ENCODE measurements around the gene WWTR1.

Gene WWTR1

DNA sequence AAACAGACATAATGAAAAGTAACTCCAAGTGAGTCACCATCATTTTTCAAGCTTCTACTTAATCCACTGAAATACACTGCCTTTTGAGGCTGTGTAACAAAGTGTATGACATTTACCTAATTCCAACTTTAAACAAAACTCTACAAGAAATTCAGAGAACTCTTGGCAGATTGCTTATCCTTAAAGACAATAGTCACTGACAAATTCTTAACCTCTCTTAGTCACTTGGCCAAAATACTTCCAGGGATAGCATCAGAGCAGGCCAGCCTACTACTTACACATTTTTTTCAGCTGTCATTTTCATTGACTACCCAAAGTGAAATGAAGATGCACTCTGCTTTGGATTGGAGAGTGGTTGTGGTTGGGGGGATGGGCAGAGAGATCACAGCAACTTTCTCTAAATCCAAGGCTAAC is 3.6 kb downstream of the WWTR1 start:
- DNase-seq, result no peak

DNA sequence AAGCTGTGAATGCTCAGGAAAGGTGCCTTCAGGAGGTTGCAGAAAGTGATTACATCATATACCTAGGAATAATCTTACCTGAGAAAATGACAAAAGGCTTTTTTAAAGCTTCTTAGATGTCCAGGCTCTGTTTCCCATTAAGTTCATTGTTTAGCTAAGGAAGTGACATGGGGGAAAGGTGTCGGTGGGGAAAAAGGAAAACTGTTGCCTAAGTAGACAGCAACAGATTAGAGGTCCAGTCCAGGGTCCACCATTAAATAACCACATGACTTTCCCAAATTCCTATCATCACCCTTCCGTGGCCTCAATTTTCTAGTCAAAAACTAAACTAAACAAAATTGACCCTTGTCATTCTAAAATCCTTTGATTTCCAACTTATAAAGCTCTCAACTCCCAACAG is 4.3 kb downstream of the WWTR1 start:
- DNase-seq, result no peak

DNA sequence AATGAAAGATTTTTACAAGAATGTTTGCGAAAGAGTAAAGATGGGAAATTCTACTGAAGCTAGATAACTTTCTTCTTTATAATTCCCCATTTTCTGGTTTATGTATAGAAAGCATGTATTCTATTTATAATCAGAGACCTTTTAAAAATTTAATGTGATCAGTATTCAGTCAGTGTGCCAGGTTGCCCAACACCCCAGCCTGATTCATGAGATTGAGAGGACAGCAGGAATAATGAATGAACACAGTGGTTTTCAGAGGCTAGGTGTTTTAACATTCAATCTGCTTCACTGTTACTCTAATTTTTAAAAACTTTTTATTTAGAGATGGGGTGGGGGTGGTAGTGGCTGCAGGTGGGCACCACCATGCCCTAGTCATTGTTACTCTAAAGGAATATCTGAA is 4.7 kb downstream of the WWTR1 start:
- DNase-seq, result no peak

DNA sequence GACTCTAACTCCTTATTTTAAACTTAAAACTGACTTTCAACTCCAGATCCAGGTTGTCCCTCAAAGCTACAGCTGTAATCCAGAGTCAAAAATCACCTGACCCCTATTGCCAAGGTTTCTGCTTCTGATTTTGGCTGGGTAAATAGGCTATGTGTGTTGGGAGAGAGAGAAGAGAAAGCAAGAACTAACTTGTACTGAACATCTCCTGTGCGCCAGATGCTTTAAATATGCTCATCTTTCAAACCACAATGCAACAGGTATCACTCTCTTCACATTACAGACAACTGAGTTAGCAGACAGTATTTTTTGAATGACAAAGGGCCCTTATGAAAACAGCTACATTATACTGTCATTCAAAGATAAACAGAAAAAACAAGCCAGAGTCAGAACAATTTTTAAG is 7.0 kb downstream of the WWTR1 start:
- no peak for DNase-seq

DNA sequence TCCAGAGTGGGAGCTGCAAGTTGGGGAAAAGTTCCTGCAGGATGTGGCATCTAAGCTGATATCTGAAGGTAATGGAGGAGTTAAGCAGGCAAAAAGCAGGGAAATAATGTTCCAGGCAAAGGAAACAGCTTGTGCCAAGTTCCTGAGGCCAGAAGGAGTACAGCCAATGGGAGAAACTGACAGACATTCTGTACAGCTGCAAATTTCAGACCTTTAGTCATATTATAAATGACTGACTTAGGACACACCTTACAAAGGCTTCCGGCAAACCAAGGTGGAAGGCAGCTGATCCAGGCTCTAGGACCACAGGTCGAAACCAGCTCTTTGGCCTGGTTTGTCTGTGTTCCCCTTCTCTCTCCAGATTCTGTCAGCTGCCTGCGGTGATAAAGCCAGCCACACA is 9.3 kb downstream of the WWTR1 start:
- no peak for DNase-seq

DNA sequence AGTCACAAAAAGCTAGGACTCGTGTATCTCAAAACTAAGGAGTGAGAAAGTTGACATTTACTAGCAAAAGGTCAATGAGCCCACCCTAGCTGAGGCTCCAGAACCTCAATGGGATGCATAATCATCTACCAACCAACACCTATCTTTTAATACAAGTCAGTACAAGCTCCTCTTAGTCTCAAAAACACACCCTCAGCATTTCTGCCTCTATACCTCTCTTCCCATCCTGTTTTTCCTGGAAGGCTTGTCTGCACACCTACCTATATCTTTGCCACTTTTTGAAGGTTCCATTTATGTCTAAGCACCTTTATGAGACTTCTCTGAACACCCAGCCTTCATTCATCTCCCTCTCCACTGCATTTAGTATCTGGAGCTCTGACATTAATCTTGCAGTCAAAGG is 10.0 kb downstream of the WWTR1 start:
- no peak for DNase-seq

DNA sequence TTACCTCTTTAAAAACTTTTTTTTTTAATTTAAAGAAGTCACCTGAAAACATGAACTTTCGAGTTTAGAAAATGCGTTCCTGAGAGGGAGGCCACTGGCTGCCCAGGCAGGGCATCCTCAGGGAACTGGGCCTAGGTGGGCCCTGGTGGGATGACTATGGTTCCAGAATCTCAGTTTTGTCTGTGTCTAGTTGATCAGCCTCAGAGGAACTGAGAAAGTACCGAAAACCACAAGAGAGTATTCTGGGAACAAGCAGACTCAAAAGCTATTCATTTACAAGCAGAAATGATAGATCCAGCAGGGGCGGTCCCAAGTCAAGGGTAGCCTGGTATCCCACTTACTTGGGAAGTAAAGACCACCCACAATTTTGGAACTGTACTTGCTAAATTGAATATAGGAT is 10.5 kb downstream of the WWTR1 start:
- no peak for DNase-seq

DNA sequence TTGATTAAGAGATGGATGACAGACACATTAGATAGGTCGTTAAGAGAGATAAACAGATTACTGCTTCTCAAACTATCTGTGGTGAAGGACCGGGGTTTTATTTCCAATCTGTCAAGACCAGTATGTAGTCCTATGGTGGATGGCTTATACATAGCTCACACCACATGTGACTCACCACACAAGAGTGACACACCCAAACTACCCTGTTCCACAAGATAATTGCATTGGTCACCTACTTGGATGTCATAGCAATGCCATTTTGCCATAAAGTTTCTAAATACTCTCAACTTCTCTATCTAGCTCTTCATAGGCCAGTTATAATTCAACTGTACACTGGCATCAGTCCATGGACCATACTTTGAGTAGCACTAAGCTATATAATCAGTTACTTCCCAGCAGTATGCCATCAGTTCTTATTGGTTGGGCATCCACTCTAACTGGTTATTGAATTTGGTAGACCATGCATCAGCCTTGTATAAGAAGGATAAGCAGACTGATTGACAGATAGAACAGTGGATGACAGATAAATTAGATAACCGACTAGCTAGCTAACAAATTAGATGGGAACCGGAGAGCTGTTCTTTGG is 11.6 kb downstream of the WWTR1 start:
- DNase-seq, result no peak

DNA sequence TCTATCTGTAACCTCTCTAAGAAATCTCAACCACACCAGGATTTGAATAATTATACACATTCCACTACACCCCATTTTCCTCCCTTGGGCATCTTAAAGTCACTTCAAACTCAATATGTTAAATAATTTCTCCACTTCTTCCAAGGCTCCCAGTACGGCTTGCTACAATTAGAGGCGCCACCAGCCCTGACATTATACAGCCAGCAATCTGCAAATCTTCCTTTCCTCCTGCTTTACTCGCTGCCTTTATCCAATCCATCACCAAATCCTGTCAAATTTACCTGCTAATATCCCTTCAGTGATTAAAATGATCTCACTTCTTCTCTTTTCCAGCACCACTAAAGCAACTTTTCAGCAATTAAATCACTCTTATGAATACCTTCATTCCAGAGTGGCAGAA is 13.9 kb downstream of the WWTR1 start:
- DNase-seq, result no peak

DNA sequence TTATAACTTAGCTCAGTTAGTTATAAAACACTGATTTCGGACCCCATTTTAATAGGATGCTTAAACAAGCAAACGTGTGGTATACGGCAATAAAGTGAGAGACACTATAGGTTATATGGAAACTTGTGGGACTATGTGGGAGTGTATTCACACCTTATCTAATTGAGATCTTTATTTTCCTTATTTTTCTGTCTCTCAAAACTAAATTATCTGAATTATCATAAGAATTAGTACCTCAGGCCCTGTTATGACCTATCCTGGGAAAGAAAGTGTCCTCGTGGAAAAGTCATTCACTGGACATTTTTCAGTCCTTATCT is 14.4 kb downstream of the WWTR1 start:
- no peak for DNase-seq

DNA sequence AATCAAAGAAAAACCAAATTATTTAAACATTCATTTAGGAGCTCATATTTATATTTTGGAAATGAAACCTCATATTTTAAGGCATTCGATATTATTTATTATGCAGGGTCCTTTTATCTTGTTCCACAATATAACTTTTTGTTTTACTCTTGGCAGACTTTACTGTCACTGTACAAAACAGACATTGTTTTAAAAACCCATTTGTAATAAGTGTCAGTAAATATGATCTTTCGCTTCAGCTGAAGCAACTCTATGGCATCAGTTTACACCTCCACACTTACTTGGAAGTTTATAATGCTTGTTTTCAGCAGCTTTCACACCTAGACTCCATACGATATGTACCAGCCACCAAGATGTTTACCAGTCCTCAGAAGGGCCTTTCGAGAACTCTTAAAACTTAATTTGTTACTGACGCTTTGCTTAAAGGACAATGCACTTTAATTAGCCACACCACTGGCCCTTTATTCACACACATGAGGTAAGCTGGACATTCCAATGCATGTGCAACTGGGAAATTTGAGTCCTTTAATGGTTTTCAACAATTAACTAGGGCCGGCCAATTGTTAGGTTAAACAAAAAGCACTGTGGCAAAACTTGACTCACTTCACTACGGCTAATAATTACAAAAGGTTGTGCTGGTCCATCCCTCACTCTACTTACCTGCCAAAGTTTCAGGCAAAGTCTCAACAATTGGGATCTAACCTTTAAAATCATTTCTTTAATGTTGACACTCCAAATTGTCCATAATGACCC is 16.7 kb downstream of the WWTR1 start:
- DNase-seq, result no peak

DNA sequence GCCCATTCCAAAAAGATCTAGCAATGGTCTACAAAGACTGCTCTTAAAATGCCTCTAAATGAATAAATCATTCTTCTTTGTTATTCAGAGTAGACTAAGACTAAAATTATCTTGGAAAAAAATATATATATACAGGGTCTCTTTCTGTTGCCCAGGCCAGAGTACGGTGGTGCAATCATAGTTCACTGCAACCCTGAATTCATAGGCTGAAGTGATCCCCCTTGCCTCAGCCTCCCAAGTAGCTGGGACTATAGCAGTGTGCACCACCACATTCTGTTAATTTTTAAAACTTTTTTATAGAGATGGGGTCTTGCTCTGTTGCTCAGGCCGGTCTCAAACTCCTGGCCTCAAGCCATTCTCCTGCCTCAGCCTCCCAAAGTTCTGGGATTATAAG is 18.7 kb downstream of the WWTR1 start:
- DNase-seq, result no peak

DNA sequence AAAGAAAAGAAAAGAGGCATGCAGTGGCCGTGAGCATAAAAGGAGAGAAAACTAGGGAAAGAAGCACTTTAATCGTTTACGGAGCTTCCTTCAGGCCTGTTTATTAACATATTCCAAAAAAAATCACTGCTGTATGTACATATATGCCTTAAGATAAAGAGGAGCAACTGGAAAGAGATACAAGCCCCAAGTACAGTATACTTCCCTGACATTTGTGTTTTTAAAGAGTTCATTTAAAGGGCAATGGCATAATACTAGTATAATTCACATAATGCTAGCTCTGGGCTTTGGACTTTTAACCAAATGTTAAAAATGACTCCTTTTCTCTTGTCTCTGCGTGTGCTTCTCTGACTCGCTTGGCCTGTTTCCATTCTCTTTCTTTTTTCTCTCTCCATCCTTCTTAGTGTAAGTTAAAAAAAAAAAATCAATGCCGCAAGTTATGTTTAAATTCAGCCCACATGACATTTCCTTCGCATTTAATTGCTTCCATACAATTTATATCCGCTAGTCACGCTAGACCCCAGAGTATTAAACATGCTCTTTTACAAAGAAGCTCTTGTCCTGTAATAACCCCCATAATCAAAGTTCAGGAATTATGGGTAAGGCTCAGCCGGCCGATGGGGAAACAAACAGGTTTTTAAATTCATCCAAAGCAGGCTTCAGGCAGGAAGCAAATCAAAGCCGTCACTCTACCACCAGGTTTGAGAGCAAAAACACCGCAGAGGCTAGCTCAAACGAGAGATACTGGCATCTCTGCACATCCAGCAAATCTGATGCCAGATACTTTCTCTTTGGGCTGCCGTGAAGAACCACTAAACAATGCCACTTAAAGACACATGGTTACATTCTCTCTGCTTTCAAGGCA is 19.4 kb downstream of the WWTR1 start:
- no peak for DNase-seq

DNA sequence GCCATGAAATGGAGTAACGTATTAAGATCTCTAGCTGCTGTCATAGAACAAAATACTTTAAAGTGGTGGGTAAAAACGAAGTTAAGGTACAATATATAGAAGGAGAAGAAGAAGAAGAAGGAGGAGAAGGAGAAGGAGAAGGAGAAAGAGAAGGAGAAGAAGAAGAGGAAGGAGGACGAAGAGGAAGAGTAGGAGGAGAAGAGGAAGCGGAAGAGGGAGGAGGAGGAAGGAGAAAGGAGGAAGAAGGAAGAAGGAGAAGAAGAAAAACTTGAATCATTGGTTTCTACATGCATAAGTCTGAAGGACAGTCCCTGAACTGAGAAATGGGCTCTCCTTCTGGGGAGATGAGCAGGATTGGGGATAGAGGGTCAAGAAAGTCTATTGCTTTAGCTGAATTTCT is 22.4 kb downstream of the WWTR1 start:
- DNase-seq, result no peak

DNA sequence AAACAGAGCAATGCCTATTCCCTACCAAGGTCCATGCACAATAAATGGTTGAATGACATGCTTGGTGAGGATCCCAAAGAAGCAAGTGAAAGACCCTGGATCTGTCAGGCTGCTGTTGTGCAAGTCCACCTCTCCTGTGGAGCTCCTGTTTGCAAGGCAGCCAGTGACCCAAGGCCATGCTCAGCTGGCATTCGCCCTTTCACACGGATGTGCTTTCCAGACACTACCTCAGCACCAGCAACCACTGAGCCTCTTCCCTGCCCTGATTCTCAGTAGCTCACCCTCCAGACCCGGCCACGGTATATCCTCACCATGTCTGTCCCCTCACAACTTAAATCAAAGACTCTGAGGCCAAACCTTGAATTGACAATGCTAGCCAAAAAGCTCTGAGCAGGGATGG is 23.3 kb downstream of the WWTR1 start:
- no peak for DNase-seq

DNA sequence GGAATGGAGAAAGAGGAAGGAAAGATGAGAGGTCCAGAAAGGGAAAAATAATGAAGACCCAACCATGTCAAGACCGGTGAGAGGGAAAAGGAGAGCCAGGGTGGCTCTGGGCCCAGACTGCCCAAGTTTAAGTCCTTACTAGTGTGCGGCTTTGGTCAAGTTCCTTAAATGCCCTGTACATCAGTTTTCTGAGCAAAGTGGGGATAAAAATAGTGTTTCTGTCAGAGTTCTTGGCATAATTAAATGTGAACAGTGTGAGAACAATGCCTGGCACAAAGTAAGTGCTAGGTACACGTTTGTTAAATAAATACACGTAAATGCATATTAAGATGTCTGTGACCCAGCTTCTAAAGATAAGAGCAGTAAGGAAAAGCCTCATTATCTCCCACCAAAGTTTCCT is 23.8 kb downstream of the WWTR1 start:
- DNase-seq, result no peak

DNA sequence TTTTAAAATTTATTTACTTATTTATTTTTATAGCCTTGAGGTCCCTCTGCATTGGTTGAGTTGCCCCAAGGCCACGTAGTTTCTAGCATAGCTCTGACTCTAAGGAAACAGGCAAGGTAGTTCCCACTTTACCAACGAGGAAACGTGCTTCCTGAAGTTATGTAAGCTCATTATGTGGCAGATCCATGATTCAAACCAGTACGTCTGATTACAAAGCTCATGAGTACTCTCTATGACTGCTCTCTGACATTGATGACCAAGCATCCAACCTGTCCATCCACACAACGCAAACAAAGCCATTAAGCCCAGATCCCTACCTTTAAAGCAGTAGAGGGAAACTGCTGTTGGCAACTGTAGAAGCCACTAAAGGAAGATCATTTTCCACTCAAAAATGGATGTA is 25.6 kb downstream of the WWTR1 start:
- DNase-seq, result no peak

DNA sequence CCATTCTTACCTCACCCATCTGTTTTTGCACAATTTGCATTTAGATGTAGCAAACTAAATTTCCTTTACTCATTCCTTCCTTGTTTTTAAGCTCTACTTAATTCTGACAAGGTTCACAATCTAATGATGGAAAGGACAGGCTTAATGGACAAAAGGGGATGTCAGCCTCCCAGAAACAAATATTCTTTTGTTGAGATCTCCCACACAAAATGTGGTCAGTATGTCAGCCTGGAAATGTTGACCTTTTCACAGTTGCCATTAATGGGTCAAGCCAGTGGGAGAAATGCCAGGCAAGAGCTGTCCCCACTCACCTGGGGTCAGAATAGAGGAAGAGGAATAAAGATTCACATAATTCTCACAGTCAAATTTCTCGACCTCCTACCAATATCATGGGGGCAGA is 27.0 kb downstream of the WWTR1 start:
- no peak for DNase-seq

DNA sequence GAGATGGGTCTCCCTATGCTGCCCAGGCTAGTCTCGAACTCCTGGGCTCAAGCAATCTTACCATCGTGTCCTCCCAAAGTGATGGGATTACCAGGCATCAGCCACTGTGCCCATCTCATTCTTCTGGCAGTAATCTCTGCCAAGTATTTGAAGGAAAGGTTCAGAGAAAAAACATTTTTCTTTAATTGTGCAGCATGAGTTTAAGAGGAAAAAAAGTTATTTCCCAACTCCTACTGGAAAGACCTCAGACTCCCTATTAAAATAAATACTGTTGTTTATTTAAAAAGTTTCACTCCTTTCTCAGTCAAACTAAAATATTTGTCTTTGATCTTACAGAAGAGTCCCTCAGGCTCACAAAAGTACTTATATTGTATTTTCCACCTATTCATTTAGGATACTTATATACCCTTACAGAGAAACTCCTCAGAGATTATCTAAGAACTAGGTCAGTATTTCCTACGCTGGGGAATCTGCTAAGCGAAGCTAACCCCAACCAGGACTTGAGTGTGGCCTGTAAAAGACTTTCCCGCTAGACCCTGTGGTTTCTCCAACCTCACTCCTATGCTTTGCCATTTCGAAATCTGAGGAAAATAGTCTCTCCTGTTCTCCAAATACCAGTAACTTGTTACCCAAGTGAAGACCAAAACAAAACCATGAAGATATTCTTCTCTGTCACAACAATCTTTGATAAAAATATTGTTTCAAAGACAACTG is 28.7 kb downstream of the WWTR1 start:
- no peak for DNase-seq

DNA sequence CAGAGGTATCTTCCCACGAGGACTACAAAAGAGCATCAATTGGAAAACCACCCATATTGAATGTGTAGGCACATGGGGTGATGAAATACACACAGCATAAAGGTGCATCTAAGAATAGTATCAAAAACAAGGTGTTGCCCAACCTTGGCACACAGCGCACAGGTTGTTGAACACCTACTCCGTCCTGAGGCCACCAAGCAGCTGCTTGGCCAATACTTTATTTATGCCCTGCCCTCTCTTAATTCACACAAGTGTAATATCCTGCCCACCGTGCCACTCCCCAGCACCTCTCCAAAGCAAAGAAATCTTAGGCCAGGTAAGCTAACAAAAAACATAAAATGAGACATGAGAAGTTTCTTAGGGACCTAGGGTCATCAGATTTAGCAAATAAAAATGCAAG is 31.2 kb downstream of the WWTR1 start:
- DNase-seq, result no peak

DNA sequence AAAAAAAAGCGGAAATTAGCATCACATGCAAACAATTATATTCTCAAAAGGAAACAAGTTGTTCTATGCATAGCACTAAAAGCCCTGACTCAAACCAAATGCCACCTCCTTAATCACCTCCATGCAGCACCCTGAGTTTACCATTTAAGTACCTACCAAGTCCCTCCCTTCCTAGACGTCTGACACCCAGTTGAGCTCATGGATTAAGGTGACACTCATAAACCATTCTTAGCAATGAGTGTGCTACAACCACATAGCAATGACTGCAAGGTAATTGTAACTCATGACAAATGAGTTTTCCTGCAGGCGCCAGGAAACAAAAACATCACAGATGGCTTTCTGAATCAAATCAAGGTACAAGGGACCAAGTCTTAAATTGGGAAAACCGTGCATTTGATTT is 32.0 kb downstream of the WWTR1 start:
- DNase-seq, result no peak

DNA sequence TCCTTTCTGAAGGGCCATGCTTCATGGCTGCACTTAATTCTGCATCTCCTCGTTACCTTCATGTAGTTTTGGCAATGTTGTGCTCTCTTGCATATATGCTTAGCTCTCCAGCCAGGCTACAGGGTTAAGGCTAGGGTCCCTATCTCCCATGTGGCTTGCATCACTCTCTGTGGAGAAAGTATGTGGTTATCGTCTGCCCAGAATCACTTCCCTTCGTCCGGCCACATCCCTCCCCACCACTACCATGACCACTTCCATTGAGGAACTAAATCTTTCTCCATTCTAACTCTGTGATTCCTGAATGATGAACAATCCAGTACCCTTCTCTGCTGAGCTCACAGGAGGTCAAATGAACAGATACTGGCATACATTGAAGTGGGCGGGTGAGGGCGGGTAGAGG is 34.0 kb downstream of the WWTR1 start:
- no peak for DNase-seq

DNA sequence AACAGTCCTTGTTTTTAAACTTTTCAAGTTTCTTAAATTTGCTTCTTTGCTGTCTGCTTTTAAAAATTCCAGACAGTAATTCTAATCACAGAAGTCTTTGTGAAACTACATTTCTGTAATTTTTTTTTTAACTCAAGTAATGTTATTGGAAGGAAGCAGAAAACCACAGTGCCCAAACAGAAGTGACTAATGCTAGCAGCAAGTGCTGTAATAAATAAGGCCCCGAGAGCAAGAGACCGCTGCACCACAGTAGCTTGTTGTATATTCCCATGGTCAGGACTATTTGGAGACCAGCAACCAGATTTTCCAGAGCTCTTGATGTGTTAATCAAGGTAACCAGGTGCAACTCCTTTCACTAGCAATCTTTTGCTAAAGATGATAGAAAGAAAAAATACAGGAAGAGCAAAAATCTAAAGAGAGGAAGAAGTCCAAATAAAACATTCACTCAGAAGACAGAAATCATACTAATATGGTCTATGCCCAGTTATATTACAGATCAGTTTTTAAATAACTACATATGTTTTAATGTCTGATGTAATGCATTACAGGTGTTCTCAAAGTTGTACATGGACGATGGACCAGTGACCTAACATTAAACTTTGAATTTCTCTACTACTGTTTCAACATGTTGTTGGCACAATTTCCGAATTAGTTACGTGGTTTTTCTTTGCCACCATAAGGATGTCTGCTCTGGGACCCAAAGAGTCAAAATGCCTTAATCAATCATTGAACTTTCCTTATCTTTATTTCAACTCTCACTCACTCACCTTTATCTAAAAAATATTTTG is 36.4 kb downstream of the WWTR1 start:
- no peak for DNase-seq

Data from GOT3 (cell line).